HG02678 (cell line): ENCODE data around the gene NTN1.
"Not testable (repeated sequence)": the region's sequence is repeated elsewhere in the genome, so short reads cannot be mapped to it uniquely, and the experiment has no call there.

Experiments
- ATAC-seq: cut with Tn5 transposase; IDR thresholded peaks from one replicate; pipeline ENCODE4 v1.9.1; 2021; ENCODE audit warnings: mild to moderate bottlenecking, moderate library complexity; ENCODE audit not compliant: unreplicated experiment

Gene NTN1

DNA sequence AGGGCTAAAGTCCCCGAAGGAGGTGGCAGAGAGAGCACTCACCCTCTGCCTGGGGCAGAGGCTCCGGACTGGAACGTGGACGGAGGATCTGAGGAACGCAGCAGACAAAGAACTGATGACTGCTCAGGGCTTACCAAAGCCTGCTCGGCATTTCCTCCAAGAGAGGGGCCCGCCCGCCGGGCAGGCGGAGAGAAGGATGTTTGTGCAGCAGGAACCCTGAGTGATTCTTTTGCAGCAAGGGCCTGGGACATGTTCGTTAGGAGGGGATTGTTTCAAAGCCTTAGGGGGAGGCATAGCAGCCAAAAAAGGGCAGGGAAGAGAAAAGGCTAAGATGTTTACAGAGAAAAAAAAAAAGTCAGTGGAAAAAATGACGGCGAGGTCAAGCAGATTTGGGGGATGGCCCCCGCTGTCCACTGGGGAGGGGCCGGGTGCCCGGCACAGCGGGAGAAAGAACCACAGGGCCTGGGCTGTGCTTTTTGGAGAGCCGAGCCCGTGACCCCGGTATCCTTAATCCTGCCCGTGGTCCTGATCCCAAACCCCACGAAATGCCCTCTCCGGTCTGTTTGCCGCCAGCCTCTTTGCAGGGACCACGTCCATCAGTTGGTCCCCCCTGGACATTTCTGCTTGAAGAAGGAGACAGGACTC is 129.3 kb downstream of the NTN1 start:
- no peak for ATAC-seq

DNA sequence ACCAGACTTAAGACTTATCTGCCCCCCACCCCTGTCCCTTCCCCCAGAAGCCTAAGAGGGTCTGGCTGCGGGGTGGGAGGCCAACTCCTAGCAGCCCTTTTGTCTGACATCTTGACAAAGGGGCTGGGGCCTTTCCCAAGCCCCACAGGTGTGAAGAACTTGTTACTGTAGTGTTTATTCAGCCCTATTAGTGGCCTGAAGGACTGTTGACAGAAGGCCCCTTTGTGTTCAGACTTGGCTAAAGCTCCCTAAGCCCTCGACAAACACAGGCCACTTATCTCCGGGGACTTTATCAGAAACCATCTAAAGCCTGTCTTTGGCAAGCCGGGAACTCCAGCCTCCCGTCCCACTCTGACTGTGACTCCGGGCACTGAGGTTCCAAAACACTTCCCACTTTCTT is 129.8 kb downstream of the NTN1 start:
- ATAC-seq = no peak

DNA sequence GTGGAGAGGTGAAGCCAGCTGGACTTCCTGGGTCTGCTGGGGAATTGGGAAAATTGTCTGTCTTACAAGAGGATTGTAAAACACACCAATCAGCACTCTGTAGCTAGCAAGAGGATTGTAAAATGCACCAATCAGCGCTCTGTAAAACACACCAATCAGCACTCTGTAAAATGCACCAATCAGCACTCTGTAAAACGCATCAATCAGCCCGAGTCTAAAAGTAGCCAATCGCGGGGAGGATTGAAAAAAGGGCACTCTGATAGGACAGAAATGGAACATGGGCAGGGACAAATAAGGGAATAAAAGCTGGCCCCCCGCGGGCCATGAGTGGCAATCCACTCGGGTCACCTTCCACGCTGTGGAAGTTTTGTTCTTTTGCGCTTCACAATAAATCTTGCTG is 130.4 kb downstream of the NTN1 start:
- ATAC-seq = not testable (repeated sequence)

DNA sequence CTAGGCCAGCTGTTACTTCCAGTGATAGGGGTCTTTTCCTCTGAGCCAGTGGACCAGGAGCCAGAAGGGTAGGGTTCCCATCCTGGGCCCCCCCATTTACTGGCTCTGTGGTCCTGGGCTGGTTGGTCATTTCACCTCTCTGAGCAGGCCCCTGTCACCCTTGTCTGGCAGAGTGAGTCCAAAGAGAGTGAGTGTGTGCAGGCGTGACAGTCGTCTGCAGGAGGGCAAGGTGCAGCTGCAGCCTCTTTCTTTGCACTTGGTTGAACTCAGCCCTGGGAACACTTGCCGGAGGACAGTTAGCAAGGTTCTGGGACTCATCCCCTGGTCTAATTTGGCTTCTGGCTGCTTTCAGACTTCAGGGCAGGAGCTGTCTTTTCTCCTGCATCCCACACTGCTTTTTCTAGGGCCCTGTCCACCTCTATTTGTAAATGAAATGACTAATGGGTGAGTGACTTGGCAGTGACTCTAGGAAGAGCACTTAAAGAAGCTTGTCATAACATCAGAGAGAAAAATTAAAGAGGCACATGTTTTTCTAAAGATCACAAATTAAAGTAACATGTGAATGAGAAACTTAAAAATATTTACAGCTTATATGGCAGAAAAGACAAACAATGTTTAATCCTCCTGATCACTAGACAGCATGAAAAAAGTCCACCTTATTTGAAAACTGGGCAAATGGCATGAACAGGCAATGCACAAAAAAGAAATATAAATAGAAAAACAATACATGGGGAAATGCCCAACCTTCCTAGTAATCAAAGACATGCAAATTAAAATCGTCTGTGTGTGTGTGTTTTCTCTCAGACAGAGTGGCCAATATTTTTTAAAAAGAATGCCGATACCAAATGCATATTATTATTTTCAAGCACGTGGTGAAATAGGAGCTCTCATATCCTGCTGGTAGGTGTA is 137.5 kb downstream of the NTN1 start:
- no peak for ATAC-seq

DNA sequence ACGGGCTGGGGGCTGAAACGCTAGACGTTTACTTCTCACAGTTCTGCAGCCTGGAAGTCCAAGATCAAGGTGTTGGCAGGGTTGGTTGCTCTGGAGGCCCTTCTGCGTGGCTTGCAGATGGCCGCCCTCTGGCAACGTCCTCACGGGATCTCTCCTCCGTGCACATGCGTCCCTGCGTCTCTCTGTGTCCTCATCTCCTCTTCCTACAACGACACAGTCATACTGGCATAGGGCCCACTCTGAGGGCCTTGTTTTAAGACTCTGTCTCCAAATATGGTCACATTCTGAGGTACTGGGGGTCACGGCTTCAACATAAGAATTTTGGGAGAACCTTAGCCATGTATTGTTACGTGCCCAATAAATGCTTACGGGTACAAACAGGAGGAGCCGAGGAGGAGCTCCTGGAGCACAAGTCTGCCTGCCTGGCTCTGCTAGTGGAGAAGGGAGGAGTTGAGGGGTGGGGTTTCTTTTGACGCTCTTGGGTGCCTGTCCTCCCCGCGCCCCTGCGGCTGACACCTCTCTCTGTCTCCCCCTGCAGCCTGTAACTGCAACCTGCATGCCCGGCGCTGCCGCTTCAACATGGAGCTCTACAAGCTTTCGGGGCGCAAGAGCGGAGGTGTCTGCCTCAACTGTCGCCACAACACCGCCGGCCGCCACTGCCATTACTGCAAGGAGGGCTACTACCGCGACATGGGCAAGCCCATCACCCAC is 141.1 kb downstream of the NTN1 start:
- no peak for ATAC-seq

DNA sequence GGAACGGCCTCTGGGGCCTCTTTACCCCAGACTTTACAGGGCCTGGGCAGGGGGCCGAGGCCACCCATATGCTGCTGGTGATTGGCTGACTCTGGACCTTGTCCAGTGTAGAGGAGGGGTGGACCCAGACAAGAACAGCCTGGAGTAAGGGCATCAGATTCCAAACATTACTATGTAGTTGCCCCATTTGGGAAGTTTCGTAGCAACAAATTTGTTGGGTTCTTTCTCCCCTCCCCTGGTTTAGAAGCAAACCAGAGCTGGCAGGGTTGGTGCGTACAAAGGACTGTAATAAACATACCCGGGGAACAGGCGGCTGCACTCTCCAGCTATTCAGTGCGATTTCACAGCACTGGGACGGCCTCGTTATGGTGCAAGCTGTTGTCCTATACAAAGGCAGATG is 145.5 kb downstream of the NTN1 start:
- no peak for ATAC-seq

DNA sequence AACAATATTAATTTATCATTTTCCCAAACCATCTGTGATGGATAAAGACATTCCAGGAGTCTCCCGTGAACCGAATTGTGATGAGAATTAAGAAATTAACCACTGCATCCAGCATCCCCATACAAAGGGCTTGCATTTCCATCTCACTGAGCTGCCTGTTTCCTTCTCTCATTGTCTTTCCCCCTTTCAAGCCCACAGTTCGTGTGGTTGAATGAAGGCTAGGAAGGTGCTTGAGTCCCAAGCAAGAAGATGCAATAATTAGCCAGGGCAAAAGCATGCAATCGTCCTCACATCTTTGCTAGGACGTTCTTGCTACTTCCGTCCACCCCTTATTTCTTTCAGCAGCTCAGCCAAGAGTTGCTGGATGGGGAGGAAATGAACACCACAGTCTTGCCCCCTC is 146.1 kb downstream of the NTN1 start:
- ATAC-seq = no peak

DNA sequence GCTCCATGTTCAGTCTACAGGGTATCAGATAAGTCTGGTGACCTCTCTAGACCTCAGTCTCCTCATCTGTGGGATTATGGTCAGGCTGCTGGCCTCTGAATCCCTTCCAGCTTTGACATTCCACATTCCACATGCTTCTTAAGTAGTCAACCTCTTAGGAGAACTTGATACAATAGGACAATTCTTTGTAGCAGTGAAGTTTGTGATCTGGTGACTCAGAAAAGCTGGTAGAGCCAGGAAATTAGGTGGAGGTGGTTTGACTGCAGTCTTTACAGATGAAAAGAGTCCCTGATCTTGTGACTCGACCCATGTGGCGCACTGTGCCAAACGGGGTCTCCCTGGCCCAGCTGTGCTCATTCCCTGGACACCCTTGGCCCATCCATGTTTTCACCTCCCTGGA is 147.8 kb downstream of the NTN1 start:
- no peak for ATAC-seq

DNA sequence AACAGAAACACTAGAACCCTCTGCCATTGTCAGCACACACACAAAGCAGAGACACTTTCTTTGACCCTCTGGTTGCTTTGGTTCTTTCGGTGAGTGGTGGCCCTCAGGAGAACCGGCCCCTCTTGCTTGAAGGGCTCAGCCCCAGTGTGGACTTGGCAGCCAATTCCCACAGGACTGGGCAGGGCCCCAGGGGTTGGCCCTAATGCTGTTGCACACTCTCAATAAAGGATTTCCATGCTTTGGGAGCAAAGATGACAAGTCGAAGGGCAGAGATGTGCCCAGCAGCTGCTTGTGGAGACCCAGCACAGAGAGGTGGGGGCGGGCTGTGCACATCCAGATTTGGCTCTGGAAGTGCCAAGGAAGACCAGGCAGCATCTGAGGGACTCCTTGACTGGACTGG is 149.0 kb downstream of the NTN1 start:
- ATAC-seq = no peak

DNA sequence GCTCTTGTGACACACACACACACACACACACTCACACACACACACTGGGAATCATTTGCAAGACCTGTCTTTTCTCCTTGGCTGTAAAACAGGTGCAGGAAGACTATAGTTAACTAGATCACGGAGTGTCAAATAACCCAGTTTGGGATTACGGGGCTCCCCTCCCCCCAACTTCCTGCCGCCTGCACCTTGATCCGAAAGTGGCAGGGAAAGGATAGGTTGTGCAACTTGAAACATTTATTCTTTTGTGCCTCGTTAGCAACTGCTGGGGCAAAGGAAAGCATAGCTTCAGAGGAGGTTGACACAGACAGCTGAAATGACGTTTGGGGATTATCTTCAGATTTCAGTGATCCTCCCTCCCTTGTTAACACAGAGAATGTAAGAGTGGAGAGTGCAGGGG is 149.5 kb downstream of the NTN1 start:
- no peak for ATAC-seq

DNA sequence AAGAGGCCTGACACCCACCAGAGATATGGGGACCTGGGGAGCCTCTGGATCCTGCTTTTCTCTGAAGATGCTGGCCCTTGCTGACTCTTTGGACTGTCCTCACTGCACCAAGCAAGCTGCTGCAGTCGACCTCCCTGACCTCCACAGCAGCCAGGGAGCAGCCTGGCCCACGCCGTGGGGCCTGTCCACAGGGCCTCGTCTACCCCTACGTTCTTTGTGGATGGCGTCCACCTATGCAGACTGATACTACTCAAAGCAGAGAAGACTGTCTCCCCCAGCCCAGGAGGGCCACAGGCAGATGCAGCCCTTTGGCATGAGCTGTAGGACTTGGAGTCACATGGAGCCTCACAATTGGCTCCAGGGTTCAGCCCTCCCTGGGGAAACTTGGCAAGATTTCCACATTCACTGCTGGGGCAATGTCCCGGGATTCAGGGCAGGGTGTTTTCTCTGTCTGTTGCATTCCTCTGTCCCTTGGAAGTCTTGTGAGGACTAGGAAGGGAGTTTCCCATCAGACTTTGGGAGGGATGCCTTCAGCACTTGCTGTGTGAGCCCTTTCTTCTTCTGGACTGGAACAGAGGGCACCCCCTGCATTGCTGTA is 152.2 kb downstream of the NTN1 start:
- no peak for ATAC-seq

DNA sequence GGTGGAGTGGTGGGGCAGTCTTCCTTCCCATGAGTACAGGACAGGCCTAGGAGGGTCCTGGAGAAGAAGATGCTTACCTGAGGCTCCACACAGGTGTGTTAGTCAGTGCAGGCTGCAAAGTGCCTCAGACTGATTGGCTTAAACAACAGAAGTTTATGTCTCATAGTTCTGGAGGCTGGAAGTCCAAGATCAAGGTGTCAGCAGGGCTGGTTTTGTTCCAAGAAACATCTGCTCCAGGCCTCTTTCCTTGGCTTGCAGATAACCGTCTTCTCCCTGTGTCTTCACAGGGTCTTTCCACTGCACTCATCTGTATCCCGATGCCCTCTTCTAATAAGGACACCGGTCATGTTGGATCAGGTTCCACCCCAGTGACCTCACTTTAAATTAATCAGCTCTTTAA is 153.0 kb downstream of the NTN1 start:
- ATAC-seq = no peak

DNA sequence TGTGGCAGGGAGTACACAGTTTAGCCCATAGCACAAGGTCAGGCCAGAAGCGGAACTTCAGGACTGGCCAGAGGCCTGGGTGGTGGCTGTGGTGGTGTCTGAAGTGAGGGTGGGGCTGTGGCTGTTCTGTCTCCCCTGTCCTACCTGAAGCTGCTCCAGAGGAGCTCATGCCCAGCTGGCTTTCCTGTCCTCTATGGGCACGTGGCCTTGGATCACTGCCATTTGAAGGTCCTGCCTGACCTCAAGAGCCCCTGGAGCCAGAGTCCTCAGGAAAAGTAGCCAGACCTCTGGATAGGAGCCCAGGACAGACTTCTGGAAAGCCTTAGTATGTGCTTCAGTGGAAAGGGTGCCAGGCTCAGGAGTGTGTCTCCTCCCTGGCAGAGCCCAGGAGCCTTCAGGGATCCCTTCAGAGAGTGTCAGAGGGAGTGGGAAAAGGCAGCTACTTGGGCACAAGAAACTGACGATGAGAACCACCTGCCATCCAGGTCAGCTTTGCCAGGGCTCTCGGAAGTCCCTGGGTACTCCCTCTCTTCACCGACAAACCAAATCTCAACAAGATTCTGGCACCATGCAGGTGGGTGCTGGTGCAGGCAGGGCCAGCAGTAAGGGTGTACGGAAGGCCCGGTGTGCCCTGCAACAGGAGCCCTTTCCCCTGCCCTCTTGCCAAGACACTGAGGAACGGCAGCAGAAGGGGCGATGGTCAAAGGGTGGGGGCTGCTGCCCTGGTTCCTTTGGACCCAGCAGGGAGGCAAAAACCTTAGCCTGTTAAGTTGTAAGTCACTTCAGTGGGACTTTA is 153.7 kb downstream of the NTN1 start:
- no peak for ATAC-seq

DNA sequence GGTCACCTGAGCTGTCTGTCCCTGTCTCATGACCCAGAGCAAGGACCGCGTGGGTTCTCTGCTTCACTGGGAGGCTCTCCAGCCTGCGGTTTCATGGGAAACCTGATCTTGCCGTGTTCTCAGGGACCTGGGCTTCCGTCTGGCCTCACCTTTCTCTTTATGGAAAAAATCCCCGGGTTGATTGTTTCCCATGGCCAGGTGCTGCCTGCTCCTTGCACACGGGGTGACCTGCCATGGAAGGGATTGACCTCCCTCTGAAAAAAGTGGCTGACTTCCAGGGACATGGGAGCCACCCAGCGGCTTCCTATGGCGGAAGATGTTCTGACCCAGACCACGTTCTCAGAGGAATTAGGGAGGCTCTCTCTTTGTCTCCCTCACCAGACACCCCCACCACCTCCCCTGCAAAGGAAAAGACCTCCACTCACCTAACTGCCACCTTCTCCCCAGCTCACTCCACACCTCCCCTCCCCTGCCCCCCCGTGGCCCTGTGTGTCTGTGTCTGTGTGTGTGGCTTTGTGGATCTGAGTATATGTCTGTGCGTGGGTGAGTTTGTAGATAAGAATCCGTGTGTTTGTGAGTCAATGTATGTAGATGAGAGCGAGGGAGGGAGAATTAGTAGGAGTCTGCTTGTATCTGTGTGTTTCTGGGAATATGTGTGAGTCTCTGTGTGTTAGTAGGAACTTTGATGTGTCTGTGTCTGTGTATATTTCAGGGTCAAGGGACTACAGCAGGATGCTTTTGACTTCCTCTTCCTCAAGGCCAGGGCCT is 154.6 kb downstream of the NTN1 start:
- ATAC-seq = no peak

DNA sequence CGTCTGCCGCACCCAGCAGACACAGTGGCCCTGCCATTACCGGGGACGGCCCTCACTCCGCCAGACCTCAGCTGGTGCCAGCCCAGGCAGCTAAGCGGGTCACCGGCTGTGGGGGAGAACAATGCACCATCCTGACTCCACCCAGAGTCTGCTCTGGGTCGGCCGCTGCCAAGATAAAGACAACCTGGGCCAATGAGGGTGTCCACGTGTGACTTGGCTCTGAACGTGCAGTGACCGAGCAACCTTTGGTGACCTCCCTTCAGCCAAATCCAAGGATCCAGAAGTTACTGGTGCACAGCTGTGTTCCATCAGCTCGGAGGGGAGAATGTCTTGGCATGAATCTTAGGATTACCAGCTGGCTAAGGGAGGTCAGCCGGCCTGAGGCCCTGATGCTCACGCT is 155.9 kb downstream of the NTN1 start:
- ATAC-seq = no peak

DNA sequence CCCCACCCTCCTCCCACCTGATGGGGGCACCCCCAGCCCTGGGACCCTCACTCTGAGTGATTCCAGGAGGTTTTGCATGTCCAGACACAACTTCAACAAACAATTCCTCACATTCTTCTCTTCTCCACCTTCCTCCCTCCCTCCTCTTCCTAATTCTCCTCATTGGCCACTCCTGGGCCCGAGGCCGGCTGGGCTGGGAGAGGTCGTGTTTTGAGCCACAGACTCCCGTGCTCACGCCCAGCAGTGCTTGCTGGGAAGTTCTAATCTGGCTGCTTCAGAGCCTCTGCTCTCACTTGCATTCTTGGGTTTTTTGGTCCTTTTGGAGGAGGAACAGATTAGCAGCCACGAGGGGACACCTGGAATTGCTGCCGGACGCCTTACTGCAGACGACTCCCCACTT is 157.0 kb downstream of the NTN1 start:
- ATAC-seq = no peak

DNA sequence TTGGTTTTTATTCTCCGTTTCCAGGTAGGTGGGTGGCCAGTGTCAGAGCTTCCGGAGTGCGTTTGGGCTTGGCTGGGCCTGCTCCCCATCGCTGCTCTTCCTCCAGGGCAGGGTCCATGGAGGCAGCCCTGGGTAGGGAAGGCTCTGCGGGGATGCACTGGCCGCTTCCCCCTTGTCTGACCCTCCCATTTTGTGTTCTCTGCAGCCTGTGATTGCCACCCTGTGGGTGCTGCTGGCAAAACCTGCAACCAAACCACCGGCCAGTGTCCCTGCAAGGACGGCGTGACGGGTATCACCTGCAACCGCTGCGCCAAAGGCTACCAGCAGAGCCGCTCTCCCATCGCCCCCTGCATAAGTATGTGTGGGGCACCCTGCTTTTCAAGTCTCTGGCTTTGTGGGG is 158.3 kb downstream of the NTN1 start:
- ATAC-seq = no peak

DNA sequence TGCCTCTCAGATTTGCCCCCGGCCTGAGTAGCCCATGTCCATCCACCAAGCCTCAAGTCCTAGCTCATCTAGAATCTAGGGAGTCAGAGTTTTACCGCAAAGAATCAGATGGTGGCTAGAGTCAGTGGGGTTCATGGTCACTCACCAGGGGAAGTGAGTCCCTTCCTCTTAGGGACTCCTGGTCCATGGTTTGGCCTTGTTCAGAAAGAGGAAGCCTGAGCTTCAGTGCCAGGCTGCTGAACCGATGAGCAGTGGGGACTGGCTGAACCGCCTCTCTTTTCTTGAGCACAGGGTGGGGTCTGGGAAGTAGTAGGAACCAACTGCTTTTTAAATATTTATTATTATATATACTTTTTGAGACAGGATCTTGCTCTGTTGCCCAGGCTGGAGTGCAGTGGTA is 160.3 kb downstream of the NTN1 start:
- ATAC-seq = no peak

DNA sequence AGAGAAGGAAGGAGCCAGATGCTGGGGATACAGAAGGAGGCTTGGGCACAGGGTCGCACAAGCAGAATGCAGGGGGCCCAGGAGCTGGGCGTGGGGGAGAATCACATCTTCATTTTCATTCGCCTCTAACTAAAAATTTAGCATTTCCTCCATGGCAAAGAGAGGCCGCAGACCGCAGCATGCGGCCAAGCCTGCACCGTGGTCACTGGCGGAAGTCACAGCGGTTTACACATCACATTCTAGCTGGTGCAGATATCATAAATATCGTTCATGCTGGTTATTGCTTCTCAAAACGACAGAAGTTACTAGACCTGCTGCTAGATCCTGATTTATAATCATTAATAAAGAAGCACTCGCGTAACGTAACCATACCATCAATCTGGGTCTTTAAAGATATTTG is 162.0 kb downstream of the NTN1 start:
- ATAC-seq = no peak

DNA sequence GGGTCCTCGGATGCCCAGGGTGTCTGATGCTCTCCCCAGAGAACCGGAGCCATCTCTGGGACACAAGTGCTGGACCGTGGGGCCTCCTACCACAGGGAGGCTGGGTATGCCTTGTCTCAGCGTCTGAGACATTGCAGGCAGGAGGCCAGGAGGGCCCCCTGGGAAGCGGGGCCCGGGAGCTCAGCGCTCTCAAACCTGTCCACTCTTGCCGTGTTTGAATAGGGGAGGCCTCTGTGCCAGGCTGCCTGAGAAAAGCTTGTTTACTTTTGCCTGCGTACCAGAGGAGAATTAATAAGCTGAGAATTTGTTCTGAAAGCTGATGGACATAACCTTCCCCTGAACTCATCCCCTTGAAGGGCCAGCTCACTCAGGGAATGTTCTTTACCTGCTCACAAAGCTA is 163.8 kb downstream of the NTN1 start:
- ATAC-seq = no peak
